Left ventricle myocardium inferior (tissue), 1 donor: ENCODE data around the gene MAP3K7CL. TPM values are rescaled to one million over a fixed set of nuclear protein-coding genes. Genes with fewer than 3 reads are reported as not detected.

Experiments used
- DNase-seq: peaks from one replicate; pipeline ENCODE4 v3.0.0-alpha.2; 2020
- H3K27ac ChIP-seq: fragments of 200-600 bp; replicated peaks from 2 replicates; pipeline ENCODE4 v1.8.0; 2021
- H3K27me3 ChIP-seq: fragments of 200-600 bp; 2 replicates; pipeline ENCODE4 v1.8.0; 2021; ENCODE audit warnings: low read depth
- H3K36me3 ChIP-seq: fragments of 200-600 bp; 2 replicates; pipeline ENCODE4 v1.8.0; 2021
- H3K4me1 ChIP-seq: fragments of 200-600 bp; 2 replicates; pipeline ENCODE4 v1.8.0; 2021
- H3K4me3 ChIP-seq: fragments of 200-600 bp; 2 replicates; pipeline ENCODE4 v1.8.0; 2021; ENCODE audit warnings: mild to moderate bottlenecking, moderate library complexity
- H3K9me3 ChIP-seq: fragments of 200-600 bp; replicated peaks from 2 replicates; pipeline ENCODE4 v1.8.0; 2021
- CTCF ChIP-seq: fragments of 200-600 bp; IDR thresholded peaks from 2 replicates; pipeline ENCODE4 v1.8.0; 2021; ENCODE audit warnings: antibody characterized with exemption, mild to moderate bottlenecking, borderline replicate concordance
- intact Hi-C: fragments of 100-400 bp; cut with micrococcal nuclease; formaldehyde crosslinking; loops from one replicate; pipeline ENCODE4 v1.11.0; 2022
- total RNA-seq: library from RNA; stranded (reverse); fragmentation: NEBNext Ultra II Directional; extraction: Animal tissue kit (Norgen Biotek cat#: 25700); gene quantifications from one replicate; pipeline ENCODE4 v1.2.1, GENCODE V29; 2021
- donor health status: DM: no; HTN: yes; CAD: no; lungs with severe emphysema.

Gene MAP3K7CL
- total RNA-seq, 1 donor from 2014 or later, result 2.1 TPM

GRCh38 chr21:29104239-29104708, 26.2 kb upstream of the MAP3K7CL start:
- Histone ChIP-seq H3K36me3 (no peaks in the 10 kb centered on the region), H3K9me3 (no peaks in the 10 kb centered on the region), H3K27me3 (no peaks in the 10 kb centered on the region), H3K4me3 (no peak overlapping the region), H3K4me1 (no peaks in the 10 kb centered on the region), H3K27ac (no peak overlapping the region)
- intact Hi-C loops, result no loop called here
- no peak for DNase-seq
- TF ChIP-seq CTCF, result no peak

DNA sequence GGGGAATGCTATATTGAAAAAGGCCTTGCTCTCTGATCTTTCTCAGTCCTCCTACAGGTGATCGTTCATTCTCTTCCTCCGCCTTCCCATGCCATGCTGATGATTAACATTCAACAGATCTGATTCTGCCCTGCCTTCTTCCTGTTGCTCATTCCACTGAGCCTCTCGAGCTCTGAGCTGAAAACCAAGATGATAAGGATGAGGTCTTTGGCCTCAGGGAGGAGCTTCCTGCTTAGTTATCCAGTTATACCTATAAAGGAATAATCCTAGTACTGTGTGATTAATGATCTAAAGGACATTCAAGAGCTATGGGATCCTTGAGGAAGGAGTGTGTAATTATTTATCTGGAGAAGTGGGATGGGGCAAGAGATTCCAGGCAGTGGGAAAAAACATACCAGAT, 25.2 kb upstream of the MAP3K7CL start:
- H3K9me3 ChIP-seq, result no peaks in the 10 kb centered on the region
- no peak for DNase-seq
- intact Hi-C loops, result no loop called here
- no peak for TF ChIP-seq CTCF
- no peaks in the 10 kb centered on the region for H3K36me3 ChIP-seq
- H3K4me3 ChIP-seq, result no peak overlapping the region
- H3K27ac ChIP-seq, result no peak overlapping the region
- H3K4me1 ChIP-seq, result no peaks in the 10 kb centered on the region
- H3K27me3 ChIP-seq, result no peaks in the 10 kb centered on the region

GRCh38 chr21:29114765-29115500, 15.5 kb upstream of the MAP3K7CL start:
- Histone ChIP-seq H3K9me3 (no peaks in the 10 kb centered on the region), H3K4me1 (no peaks in the 10 kb centered on the region), H3K27ac (no peak overlapping the region), H3K36me3 (no peaks in the 10 kb centered on the region), H3K27me3 (no peaks in the 10 kb centered on the region), H3K4me3 (no peak overlapping the region)
- no peak for DNase-seq
- intact Hi-C loops, result no loop called here
- TF ChIP-seq CTCF, result no peak

DNA sequence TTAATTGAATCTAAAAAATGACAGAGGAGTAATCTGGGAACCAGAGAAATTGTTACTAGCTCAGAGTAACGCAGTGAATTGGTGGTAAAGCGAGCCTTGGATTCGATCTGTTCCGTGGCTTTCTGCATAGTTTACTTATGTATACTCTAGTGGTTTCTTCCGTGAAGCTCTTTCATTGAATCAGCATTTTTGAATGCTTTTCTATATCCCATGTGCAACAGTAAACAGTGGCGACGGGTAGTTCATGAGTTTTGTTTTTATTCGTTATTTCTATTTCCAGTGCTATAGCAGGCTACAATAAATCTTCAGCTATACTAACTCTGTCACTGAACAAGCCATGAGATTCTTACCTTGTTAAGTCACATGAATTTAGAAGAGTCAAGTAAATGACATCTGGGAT, 14.5 kb upstream of the MAP3K7CL start:
- H3K4me3 ChIP-seq, result no peak overlapping the region
- no peaks in the 10 kb centered on the region for H3K4me1 ChIP-seq
- no peak for TF ChIP-seq CTCF
- H3K9me3 ChIP-seq, result no peaks in the 10 kb centered on the region
- H3K27me3 ChIP-seq, result no peaks in the 10 kb centered on the region
- no peaks in the 10 kb centered on the region for H3K36me3 ChIP-seq
- DNase-seq, result no peak
- H3K27ac ChIP-seq, result no peak overlapping the region
- intact Hi-C loops, result no loop called here

- no peak for TF ChIP-seq CTCF
- no peak overlapping the region for H3K4me3 ChIP-seq
- H3K4me1 ChIP-seq, result no peaks in the 10 kb centered on the region
- DNase-seq, result no peak
- H3K36me3 ChIP-seq, result no peaks in the 10 kb centered on the region
- H3K9me3 ChIP-seq, result no peaks in the 10 kb centered on the region
- H3K27me3 ChIP-seq, result no peaks in the 10 kb centered on the region
- intact Hi-C loops, result no loop called here
- H3K27ac ChIP-seq, result no peak overlapping the region
Observed at GRCh38 chr21:29117372-29117955, 13.0 kb upstream of the MAP3K7CL start.
